ENCODE data around the gene TWSG1. TPM values are rescaled to one million over a fixed set of nuclear protein-coding genes. Genes with fewer than 3 reads are reported as not detected.

Gene TWSG1
- total and polyA plus RNA-seq, 2 of the 13 experiments (the other 11 are each of a cell fraction or from before 2014, with no cell fraction given), result 6.6 to 9.4 TPM

GRCh38 chr18:9386879-9387278 is 52.3 kb downstream of the TWSG1 start (continued):
- TF ChIP-seq ZSCAN9 (CRISPR knock-in tag; IDR thresholded peaks at IDR 0.05; ENCODE audit: borderline replicate concordance) (no peak), ZC3H4 (CRISPR knock-in tag; IDR thresholded peaks at IDR 0.05; ENCODE audit: borderline replicate concordance) (no peak), KLF6 (CRISPR knock-in tag; IDR thresholded peaks at IDR 0.05) (no peak), ATF4 (CRISPR knock-in tag; IDR thresholded peaks at IDR 0.05) (no peak), MAF1 (CRISPR knock-in tag; IDR thresholded peaks at IDR 0.05; ENCODE audit: borderline replicate concordance) (no peak), ZNF691 (CRISPR knock-in tag; IDR thresholded peaks at IDR 0.05; ENCODE audit: borderline replicate concordance, low read depth) (no peak), ZBTB2 (CRISPR knock-in tag; IDR thresholded peaks at IDR 0.05; ENCODE audit: low read depth) (no peak), CREB1 (IDR thresholded peaks at IDR 0.05) (no peak), CREB1 (CRISPR knock-in tag; IDR thresholded peaks at IDR 0.05) (no peak), ZNF407 (CRISPR knock-in tag; IDR thresholded peaks at IDR 0.05; ENCODE audit: not compliant biosample characterization) (no peak), ZNF709 (CRISPR knock-in tag; IDR thresholded peaks at IDR 0.05) (no peak), RFX5 (IDR thresholded peaks at IDR 0.05; ENCODE audit: low read depth, low read length) (no peak)

Data from HepG2 (cell line).